NT2/D1 (cell line): ENCODE measurements around the gene IFNA14.
"Not testable (repeated sequence)": the region's sequence is repeated elsewhere in the genome, so short reads cannot be mapped to it uniquely, and the experiment has no call there.

Source experiments
- DNase-seq: peaks from one replicate; pipeline ENCODE4 v3.0.0-alpha.2; 2011; ENCODE audit warnings: low read depth, low spot score
- H3K27me3 ChIP-seq: 2 replicates; pipeline ENCODE4 v1.6.0; 2011; ENCODE audit warnings: mild to moderate bottlenecking; ENCODE audit not compliant: insufficient read length, insufficient read depth
- H3K36me3 ChIP-seq: 2 replicates; pipeline ENCODE4 v1.6.1; 2011; ENCODE audit warnings: mild to moderate bottlenecking, low read length, mixed read lengths; ENCODE audit not compliant: insufficient read depth, insufficient read length
- H3K4me1 ChIP-seq: 2 replicates; pipeline ENCODE4 v1.5.1; 2011; ENCODE audit not compliant: insufficient read depth, insufficient read length
- H3K4me3 ChIP-seq: 2 replicates; pipeline ENCODE4 v1.5.1; 2011; ENCODE audit warnings: low read depth; ENCODE audit not compliant: insufficient read length
- H3K9ac ChIP-seq: 2 replicates; pipeline ENCODE4 v1.6.0; 2011; ENCODE audit warnings: low read depth; ENCODE audit not compliant: insufficient read length
- H3K9me3 ChIP-seq: 2 replicates; pipeline ENCODE4 v1.5.1; 2011; ENCODE audit warnings: mild to moderate bottlenecking, low read length; ENCODE audit not compliant: insufficient read depth
- SUZ12 ChIP-seq: IDR thresholded peaks from 2 replicates; pipeline ENCODE4 v1.6.1; 2011; ENCODE audit not compliant: insufficient read length, insufficient read depth; ENCODE audit errors: extremely low read depth
- YY1 ChIP-seq: IDR thresholded peaks from 2 replicates; pipeline ENCODE4 v1.6.1; 2011; ENCODE audit not compliant: insufficient read length, insufficient read depth
- ZNF274 ChIP-seq: IDR thresholded peaks from 2 replicates; pipeline ENCODE4 v1.6.1; 2011; ENCODE audit warnings: mild to moderate bottlenecking, low read depth, low read length

IFNA14 gene

GRCh38 chr9:21244836-21245235, 5.0 kb upstream of the IFNA14 start:
- Histone ChIP-seq H3K36me3 (no peaks in the 10 kb centered on the region), H3K4me3 (no peak overlapping the region), H3K4me1 (no peaks in the 10 kb centered on the region), H3K9me3 (no peaks in the 10 kb centered on the region), H3K27me3 (no peaks in the 10 kb centered on the region), H3K9ac (no peak overlapping the region)
- TF ChIP-seq YY1 (no peak), ZNF274 (no peak), SUZ12 (no peak)
- DNase-seq, result no peak

- H3K36me3 ChIP-seq, result not testable (repeated sequence)
Observed at GRCh38 chr9:21236360-21236714, 3.5 kb downstream of the IFNA14 start.

GRCh38 chr9:21235468-21236359, 4.1 kb downstream of the IFNA14 start:
- H3K4me3 ChIP-seq, H3K27me3 ChIP-seq, H3K9me3 ChIP-seq, H3K4me1 ChIP-seq, H3K36me3 ChIP-seq, H3K9ac ChIP-seq, DNase-seq: not testable (repeated sequence)

More at GRCh38 chr9:21236360-21236714, 3.5 kb downstream of the IFNA14 start:
- H3K9me3 ChIP-seq, DNase-seq, H3K4me1 ChIP-seq, H3K27me3 ChIP-seq, H3K9ac ChIP-seq, H3K4me3 ChIP-seq: not testable (repeated sequence)

- Histone ChIP-seq H3K27me3 (no peaks in the 10 kb centered on the region), H3K36me3 (no peaks in the 10 kb centered on the region), H3K9me3 (no peaks in the 10 kb centered on the region), H3K4me1 (no peaks in the 10 kb centered on the region), H3K9ac (no peak overlapping the region), H3K4me3 (no peak overlapping the region)
- no peak for DNase-seq
- no peak for TF ChIP-seq ZNF274
- TF ChIP-seq SUZ12, result no peak
- no peak for TF ChIP-seq YY1
Observed at GRCh38 chr9:21234153-21234687, 5.6 kb downstream of the IFNA14 start.

GRCh38 chr9:21233258-21233657, 6.5 kb downstream of the IFNA14 start:
- H3K27me3 ChIP-seq, result no peaks in the 10 kb centered on the region
- no peak overlapping the region for H3K4me3 ChIP-seq
- H3K9ac ChIP-seq, result no peak overlapping the region
- DNase-seq, result no peak
- H3K36me3 ChIP-seq, result no peaks in the 10 kb centered on the region
- no peaks in the 10 kb centered on the region for H3K9me3 ChIP-seq
- TF ChIP-seq ZNF274, result no peak
- TF ChIP-seq SUZ12, result no peak
- TF ChIP-seq YY1, result no peak
- no peaks in the 10 kb centered on the region for H3K4me1 ChIP-seq

GRCh38 chr9:21228122-21228521, 11.7 kb downstream of the IFNA14 start, which contains the start of gene IFNA17:
IFNA17 (minus strand) TSS chr9:21228222; CDS start chr9:21228173, 49 bp downstream.
- TF ChIP-seq ZNF274 (no peak), SUZ12 (no peak)
- no peaks in the 10 kb centered on the region for H3K4me1 ChIP-seq
- no peaks in the 10 kb centered on the region for H3K9me3 ChIP-seq
- no peak for DNase-seq
- no peak within 1 kb of the TSS for H3K4me3 ChIP-seq
- no peaks in the 10 kb centered on the region for H3K36me3 ChIP-seq
- no peaks in the 10 kb centered on the region for H3K27me3 ChIP-seq
- H3K9ac ChIP-seq, result no peak within 1 kb of the TSS

- not testable (repeated sequence) for DNase-seq, H3K9me3 ChIP-seq, H3K4me3 ChIP-seq, H3K9ac ChIP-seq, H3K4me1 ChIP-seq, H3K27me3 ChIP-seq, H3K36me3 ChIP-seq
Observed at GRCh38 chr9:21217211-21217610, 22.6 kb downstream of the IFNA14 start, which contains the start of gene IFNA16. IFNA16 (minus strand) TSS chr9:21217311; CDS start chr9:21217305, 6 bp downstream.

GRCh38 chr9:21213411-21214326, 26.1 kb downstream of the IFNA14 start:
- H3K27me3 ChIP-seq, H3K4me3 ChIP-seq, DNase-seq: not testable (repeated sequence)

GRCh38 chr9:21212160-21212559, 27.6 kb downstream of the IFNA14 start:
- DNase-seq, H3K27me3 ChIP-seq, H3K4me3 ChIP-seq, H3K9me3 ChIP-seq, H3K36me3 ChIP-seq, H3K4me1 ChIP-seq, H3K9ac ChIP-seq: not testable (repeated sequence)

More at GRCh38 chr9:21213411-21214326, 26.1 kb downstream of the IFNA14 start:
- H3K4me1 ChIP-seq, H3K36me3 ChIP-seq, H3K9ac ChIP-seq, H3K9me3 ChIP-seq: not testable (repeated sequence)

GRCh38 chr9:21210782-21211181, 29.0 kb downstream of the IFNA14 start:
- H3K36me3 ChIP-seq, H3K9me3 ChIP-seq, H3K4me3 ChIP-seq, DNase-seq, H3K27me3 ChIP-seq, H3K4me1 ChIP-seq, H3K9ac ChIP-seq: not testable (repeated sequence)
